Urinary bladder (tissue), 4 donors: ENCODE data around the gene OR10J1. TPM values are rescaled to one million over a fixed set of nuclear protein-coding genes. Genes with fewer than 3 reads are reported as not detected.
"Not testable (repeated sequence)": the region's sequence is repeated elsewhere in the genome, so short reads cannot be mapped to it uniquely, and the experiment has no call there.

Experiments used
- DNase-seq: peaks from one replicate; pipeline ENCODE4 v3.0.0-alpha.2; 2015; ENCODE audit errors: extremely low spot score
- H3K27ac ChIP-seq: one replicate; pipeline ENCODE4 v1.5.1; 2013; ENCODE audit warnings: low read depth, mild to moderate bottlenecking, moderate library complexity
- H3K36me3 ChIP-seq: one replicate; pipeline ENCODE4 v1.6.1; 2013; ENCODE audit warnings: mild to moderate bottlenecking, moderate library complexity; ENCODE audit not compliant: insufficient read depth
- H3K4me1 ChIP-seq: one replicate; pipeline ENCODE4 v1.6.1; 2013; ENCODE audit warnings: mild to moderate bottlenecking, moderate library complexity; ENCODE audit not compliant: insufficient read depth
- H3K4me3 ChIP-seq: one replicate; pipeline ENCODE4 v1.5.1; 2013; ENCODE audit warnings: low read depth, low read length
- WGBS: extraction: QIAGEN DNeasy Blood & Tissue Kit; methylation state at CpG from one replicate; pipeline ENCODE4 v1.1.7; 2013; 5-methylcytosine and 5-hydroxymethylcytosine counted together
- polyA plus RNA-seq: library from polyadenylated mRNA; stranded (reverse); fragments of 200-250 nt; gene quantifications from one replicate; pipeline ENCODE4 v1.2.3, GENCODE V29; 2013
- total RNA-seq: library from RNA; depleted of rRNA; stranded (reverse); fragments of >200 nt; gene quantifications from one replicate; pipeline ENCODE4 v1.2.3, GENCODE V29; 2014
- donor health status: healthy with polysubstance abuse.
- donor health status: healthy.

The OR10J1 gene
- total and polyA plus RNA-seq, 2 donors: not detected

DNA sequence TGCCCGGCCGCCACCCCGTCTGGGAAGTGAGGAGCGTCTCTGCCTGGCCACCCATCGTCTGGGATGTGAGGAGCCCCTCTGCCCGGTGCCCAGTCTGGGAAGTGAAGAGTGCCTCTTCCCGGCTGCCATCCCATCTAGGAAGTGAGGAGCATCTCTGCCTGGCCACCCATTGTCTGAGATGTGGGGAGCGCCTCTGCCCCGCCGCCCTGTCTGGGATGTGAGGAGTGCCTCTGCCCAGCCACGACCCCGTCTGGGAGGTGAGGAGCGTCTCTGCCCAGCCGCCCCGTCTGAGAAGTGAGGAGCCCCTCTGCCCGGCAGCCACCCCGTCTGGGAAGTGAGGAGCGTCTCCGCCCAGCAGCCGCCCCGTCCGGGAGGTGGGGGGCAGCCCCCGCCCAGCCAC lies 10.1 kb downstream of the OR10J1 start:
- H3K4me3 ChIP-seq, H3K4me1 ChIP-seq, H3K27ac ChIP-seq, DNase-seq, H3K36me3 ChIP-seq: not testable (repeated sequence)
- 92% methylated on average over 20 of the region's 23 CpGs for WGBS

DNA sequence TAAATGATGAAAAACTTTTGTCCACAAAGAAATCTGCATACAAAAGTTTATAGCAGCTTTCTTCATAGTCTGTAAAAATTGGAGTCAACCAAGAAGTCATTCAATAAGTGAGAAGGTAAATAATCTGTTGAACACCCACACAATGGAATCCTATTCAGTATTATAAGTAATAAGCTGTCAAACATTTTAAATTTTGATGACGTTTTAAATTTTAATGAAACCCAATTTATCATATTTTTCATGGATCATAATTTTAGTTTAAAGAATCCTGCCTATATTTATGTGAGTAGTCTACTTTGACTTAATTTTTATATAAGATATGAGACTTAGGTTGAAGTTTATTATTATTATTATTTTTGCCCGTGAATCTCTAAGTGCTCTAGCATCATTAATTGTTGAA lies 20.0 kb downstream of the OR10J1 start:
- Histone ChIP-seq H3K4me3 (no peak overlapping the region), H3K4me1 (no peaks in the 10 kb centered on the region), H3K27ac (no peak overlapping the region), H3K36me3 (no peaks in the 10 kb centered on the region)
- no peak for DNase-seq
- WGBS: 76% methylated on average over 2 of the region's 2 CpGs

DNA sequence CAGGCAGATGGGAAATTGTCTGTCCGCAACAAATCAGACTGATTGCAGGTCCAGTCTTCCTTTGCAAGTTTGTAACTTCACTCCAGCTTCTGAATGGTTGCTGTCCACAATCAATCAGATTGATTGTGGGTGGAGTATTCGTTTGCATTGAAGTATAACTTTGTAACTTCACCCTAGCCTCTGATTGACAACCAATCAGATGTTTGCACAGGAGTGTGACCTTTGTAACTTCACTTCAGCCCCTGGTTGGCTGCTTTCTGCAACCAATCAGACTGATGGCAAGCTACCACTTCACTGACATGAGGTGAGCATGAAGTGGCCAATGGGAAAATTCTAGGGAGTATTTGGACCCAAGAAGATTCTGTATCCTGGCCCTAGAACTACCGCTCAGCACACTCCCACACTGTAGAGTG lies 25.7 kb downstream of the OR10J1 start:
- H3K4me1 ChIP-seq: no peaks in the 10 kb centered on the region
- 87% methylated on average over 3 of the region's 3 CpGs for WGBS
- no peak overlapping the region for H3K27ac ChIP-seq
- H3K36me3 ChIP-seq: no peaks in the 10 kb centered on the region
- no peak overlapping the region for H3K4me3 ChIP-seq
- no peak for DNase-seq

DNA sequence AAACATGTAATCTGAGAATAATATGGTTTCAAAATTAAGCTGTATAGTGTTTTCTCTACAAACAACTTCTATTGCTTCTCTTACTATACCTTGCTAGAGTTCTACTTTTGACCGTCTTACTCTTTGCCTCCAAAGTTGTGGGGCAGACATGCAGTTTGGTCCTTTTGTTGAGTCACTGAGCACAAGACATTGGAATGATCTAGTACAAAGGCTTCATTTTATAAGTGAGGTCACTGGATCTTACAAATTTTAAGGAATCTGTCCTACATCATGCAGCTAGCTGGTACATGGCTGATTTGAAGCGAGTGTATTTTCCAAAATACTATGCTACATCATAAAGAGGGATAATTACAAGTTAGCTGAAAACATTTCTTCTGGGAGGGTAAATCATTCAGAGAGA lies 28.8 kb downstream of the OR10J1 start:
- H3K4me3 ChIP-seq: no peak overlapping the region
- H3K36me3 ChIP-seq: no peaks in the 10 kb centered on the region
- no peak for DNase-seq
- H3K4me1 ChIP-seq: no peaks in the 10 kb centered on the region
- H3K27ac ChIP-seq: no peak overlapping the region
- WGBS: 88% methylated on average over 2 of the region's 2 CpGs

- Histone ChIP-seq H3K4me1 (no peaks in the 10 kb centered on the region), H3K27ac (no peak overlapping the region), H3K36me3 (no peaks in the 10 kb centered on the region), H3K4me3 (no peak overlapping the region)
- DNase-seq: no peak
- 28% methylated on average over 4 of the region's 4 CpGs for WGBS
Measured at GRCh38 chr1:159469921-159470533, 30.5 kb downstream of the OR10J1 start.

- no peaks in the 10 kb centered on the region for H3K36me3 ChIP-seq
- no peak overlapping the region for H3K27ac ChIP-seq
- H3K4me1 ChIP-seq: no peaks in the 10 kb centered on the region
- DNase-seq: no peak
- H3K4me3 ChIP-seq: no peak overlapping the region
- WGBS: 72% methylated on average over 1 of the region's 1 CpG
Measured at GRCh38 chr1:159473335-159473734, 33.8 kb downstream of the OR10J1 start.

DNA sequence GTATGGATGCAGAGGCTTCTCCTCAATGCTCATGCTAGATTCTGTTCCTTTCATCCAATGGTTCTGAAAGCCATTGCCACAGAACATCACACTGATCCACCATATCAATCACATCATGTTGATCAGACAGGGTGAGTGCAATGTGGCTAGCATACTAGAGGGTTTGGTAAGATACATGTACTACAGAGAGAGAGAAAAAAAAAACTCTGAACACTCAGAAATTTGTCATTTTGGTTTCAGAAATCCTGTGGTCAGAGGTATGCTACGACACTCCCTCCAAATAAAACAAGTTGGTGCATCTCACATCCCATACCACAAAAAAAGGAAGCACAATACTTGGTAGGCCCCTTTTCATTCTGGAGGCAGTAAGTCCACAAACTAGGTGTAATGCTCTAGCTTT lies 35.4 kb downstream of the OR10J1 start:
- no peaks in the 10 kb centered on the region for H3K36me3 ChIP-seq
- no peaks in the 10 kb centered on the region for H3K4me1 ChIP-seq
- no peak for DNase-seq
- no peak overlapping the region for H3K27ac ChIP-seq
- no peak overlapping the region for H3K4me3 ChIP-seq
- 75% methylated on average over 1 of the region's 1 CpG for WGBS

GRCh38 chr1:159483501-159483900 lies 44.0 kb downstream of the OR10J1 start:
- no peaks in the 10 kb centered on the region for H3K4me1 ChIP-seq
- no peak for DNase-seq
- WGBS: 86% methylated on average over 4 of the region's 4 CpGs
- no peak overlapping the region for H3K4me3 ChIP-seq
- H3K27ac ChIP-seq: no peak overlapping the region
- no peaks in the 10 kb centered on the region for H3K36me3 ChIP-seq

Other genes with a start within 250 kb of the OR10J1 start
- 7.1 TPM for gene ACKR1, start 234.8 kb upstream of the OR10J1 start, total RNA-seq
- gene ACKR1, start 234.8 kb upstream of the OR10J1 start, polyA plus RNA-seq: 176 TPM
- 1.7 TPM for gene FCER1A, start 137.4 kb upstream of the OR10J1 start, total RNA-seq
- 0.49 TPM for gene FCER1A, start 137.4 kb upstream of the OR10J1 start, polyA plus RNA-seq
- gene OR10J4, start 7.5 kb upstream of the OR10J1 start, total RNA-seq: not detected
- not detected for gene OR10J4, start 7.5 kb upstream of the OR10J1 start, polyA plus RNA-seq
- gene OR10J5, start 96.3 kb downstream of the OR10J1 start, total RNA-seq: not detected
- gene OR10J5, start 96.3 kb downstream of the OR10J1 start, polyA plus RNA-seq: not detected
- gene APCS, start 148.1 kb downstream of the OR10J1 start, total RNA-seq: not detected
- gene APCS, start 148.1 kb downstream of the OR10J1 start, polyA plus RNA-seq: 1.1 TPM